GM18526 (cell line): ENCODE data around the gene GCNT1.

Experiments used
- POLR2A ChIP-seq: IDR thresholded peaks from 3 replicates; pipeline ENCODE4 v1.6.1; 2011; ENCODE audit not compliant: insufficient read length; ENCODE audit errors: extremely low read depth

The GCNT1 gene

DNA sequence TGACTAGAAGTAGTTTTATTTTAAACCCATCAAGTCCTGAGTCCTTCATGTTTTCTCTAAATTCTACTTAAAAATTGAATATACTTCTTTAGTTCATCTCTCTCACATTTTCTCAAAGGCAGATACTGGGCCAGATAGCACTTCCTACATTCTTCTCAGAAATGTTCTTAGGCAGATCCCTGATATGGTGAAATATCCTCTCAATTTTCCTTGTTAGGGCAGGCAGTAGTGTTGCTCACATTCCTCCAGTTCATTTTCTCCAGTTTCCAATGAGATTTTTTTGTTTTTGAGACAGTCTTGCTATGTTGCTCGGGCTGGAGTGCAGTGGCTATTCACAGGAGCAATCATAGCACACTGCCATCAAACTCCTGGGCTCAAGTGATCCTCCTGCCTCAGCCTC is 5.7 kb downstream of the GCNT1 start:
- TF ChIP-seq POLR2A = no peak

DNA sequence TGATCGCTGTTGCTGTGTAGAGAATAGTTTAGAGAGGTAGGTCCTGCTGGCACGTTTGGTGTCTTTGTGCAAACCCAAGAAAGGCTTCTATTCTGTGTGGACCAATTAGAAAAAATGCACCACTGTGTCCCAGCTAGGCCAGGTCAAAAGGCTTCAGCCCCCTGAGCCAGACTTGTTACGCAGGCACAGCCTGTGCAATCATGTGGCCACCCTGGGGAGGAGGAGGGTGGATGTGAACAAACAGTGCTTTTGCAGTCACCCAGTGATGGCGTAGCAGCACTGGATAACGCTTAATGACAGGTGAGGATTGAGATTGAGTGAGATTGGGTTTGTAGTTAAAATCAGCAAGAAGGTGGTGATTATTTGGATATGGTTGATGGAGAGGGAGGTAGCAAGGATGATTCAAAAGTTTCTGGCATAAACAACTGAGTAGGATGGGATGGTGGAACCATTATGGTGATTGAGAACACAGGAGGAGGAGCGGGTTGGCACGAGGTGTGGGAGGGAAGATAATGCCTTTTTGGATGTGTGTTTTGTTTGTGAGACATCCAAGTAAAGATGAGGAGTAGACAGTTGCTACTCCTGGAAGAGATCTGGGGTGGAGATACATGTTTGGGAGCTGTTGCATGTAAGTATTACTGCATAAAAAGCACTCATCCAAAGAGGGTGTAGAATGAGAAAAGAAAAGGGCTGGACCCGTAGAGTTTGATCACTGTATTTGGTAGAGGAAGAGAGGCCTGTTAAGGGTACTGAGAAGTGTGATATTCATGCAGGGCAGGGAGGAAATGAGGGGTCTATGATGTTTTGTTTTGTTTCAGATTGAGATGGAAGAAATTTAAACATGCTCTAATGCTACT is 6.7 kb downstream of the GCNT1 start:
- no peak for TF ChIP-seq POLR2A

- no peak for TF ChIP-seq POLR2A
Observed at GRCh38 chr9:76466299-76466605, 7.3 kb downstream of the GCNT1 start.

DNA sequence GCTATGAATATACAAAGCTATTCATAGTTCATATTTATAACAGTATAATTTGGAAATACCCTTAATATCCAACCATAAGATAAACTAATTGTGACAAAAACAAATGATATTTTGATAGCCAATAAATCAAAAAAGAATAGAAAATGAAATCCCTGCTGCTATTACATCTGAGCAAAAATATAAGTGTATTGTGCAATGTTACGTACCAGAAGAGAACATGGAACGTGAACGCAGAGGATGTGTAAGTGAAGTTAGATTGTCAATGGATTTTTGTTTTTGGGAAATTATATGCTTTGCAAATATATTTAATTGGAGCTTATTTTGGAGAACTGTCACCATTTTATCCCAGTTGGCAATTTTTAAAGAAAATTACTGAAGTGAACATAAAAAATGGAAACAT is 15.4 kb downstream of the GCNT1 start:
- TF ChIP-seq POLR2A = no peak

DNA sequence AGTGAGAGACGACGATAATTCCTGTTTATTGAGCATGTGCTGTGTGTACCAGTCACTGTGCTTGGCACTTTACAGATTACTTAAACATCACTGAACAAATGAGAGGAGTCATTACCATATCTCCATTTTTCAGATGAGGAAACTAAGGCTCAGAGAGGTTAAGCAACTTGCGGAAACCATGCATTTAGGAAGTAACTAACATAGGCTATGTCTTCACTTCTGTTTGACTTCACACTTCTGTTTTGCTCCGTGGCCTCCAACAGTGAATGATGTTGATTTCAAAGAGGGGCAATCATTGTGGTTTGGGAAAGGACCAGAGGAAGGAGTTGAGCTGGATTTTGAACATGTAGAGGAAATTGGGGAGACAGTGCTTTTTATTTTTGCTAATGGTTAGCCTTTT is 16.7 kb downstream of the GCNT1 start:
- TF ChIP-seq POLR2A = no peak

- TF ChIP-seq POLR2A = no peak
Observed at GRCh38 chr9:76478226-76478625, 19.2 kb downstream of the GCNT1 start.

- no peak for TF ChIP-seq POLR2A
Observed at GRCh38 chr9:76486151-76486550, 27.2 kb downstream of the GCNT1 start.

DNA sequence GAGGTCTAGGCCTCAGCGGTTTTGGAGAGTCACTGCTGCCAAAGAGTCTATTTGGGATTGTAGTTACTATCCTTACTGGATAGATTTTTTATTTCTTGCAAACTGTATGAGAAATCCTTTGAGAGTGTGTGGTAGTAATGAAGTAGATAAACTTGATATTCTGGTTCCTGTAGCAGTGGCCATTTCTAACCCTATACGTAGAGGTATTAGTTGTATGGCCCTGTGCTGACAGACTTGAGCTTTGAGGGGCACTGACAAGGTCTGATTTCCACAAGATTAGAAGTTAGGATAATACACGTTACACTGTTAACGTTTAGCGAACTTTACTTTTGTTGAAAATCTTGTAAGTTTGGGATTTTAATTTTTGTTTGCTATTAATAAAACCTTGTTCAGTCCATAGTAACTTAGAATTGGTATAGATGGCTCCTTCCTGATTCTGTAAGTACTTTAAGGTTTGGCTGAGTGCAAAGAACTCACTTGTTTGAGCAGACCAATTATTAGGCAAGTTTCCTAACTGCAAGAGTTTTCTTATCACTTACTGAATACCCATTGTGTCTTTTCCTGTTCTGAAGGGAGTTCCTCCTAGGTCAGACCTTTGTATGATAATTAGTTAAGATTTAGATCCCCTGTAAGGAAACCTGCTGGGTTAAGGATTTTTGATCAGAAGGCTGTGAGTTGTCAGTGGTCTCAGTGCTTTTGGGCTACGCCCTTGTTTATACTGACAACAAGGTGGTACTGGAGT is 31.4 kb downstream of the GCNT1 start:
- no peak for TF ChIP-seq POLR2A

DNA sequence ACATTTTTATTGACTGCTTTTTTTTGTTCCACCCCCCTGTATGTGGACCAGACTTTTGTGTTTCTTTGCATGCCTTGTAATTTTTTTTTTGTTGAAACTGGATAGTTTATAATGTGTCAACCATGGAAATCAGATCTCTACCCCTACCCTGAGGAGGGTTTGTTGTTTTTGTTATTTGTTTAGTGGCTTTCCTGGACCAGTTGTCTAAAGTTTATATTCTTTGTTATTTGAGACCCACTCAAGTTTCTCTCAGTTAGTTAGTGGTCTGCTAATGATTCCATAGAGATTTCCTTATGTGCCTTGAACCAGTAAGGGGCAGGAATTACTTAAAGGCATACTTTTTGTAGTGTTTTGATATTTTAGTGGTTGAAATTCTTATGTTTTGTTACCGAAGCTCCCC is 41.1 kb downstream of the GCNT1 start:
- no peak for TF ChIP-seq POLR2A

DNA sequence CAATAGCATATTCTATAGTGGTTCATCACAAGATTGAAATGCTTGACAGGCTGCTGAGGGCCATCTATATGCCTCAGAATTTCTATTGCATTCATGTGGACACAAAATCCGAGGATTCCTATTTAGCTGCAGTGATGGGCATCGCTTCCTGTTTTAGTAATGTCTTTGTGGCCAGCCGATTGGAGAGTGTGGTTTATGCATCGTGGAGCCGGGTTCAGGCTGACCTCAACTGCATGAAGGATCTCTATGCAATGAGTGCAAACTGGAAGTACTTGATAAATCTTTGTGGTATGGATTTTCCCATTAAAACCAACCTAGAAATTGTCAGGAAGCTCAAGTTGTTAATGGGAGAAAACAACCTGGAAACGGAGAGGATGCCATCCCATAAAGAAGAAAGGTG is 43.8 kb downstream of the GCNT1 start:
- TF ChIP-seq POLR2A = no peak

GRCh38 chr9:76510041-76510440 is 51.1 kb downstream of the GCNT1 start:
- no peak for TF ChIP-seq POLR2A

DNA sequence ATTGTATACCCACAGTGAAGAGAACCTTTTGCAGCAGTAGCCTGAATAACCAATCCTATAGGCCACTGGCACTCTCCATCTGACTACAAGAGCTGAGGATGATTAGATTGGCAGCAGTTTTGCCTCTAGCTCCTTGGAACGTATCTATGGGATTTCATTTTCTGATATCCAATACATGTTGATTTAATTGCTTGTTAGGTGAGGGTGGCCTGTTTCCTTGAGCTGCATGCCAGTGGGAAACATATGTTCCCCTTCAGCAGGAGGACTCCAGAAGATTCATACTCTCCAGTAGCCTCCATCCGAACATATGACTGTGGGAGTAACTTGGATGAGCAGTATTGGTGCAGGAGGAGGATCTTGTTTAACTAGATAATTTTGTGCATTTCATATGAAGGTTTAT is 51.5 kb downstream of the GCNT1 start:
- no peak for TF ChIP-seq POLR2A

GRCh38 chr9:76512826-76513225 is 53.8 kb downstream of the GCNT1 start:
- TF ChIP-seq POLR2A = no peak

DNA sequence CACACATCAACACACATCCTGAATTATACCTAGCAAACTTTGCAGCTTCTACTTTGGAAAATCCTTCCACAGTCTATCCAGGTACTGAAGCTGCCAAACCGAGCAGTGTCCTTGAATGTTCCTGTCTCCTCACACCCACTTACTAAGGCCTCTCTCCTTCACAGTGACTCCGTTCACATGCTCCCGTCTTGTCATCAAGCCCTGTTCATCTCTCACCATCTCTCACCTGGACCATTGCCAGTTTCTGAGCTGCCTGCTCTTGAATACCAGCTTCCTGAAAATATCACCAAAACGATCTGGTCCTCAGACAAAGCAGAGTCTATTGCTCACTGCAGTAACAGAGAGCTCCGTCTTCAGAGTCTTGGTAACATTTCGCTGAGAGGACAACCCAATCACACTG is 57.4 kb downstream of the GCNT1 start:
- TF ChIP-seq POLR2A = no peak

- TF ChIP-seq POLR2A = no peak
Observed at GRCh38 chr9:76516871-76517270, 57.9 kb downstream of the GCNT1 start.

DNA sequence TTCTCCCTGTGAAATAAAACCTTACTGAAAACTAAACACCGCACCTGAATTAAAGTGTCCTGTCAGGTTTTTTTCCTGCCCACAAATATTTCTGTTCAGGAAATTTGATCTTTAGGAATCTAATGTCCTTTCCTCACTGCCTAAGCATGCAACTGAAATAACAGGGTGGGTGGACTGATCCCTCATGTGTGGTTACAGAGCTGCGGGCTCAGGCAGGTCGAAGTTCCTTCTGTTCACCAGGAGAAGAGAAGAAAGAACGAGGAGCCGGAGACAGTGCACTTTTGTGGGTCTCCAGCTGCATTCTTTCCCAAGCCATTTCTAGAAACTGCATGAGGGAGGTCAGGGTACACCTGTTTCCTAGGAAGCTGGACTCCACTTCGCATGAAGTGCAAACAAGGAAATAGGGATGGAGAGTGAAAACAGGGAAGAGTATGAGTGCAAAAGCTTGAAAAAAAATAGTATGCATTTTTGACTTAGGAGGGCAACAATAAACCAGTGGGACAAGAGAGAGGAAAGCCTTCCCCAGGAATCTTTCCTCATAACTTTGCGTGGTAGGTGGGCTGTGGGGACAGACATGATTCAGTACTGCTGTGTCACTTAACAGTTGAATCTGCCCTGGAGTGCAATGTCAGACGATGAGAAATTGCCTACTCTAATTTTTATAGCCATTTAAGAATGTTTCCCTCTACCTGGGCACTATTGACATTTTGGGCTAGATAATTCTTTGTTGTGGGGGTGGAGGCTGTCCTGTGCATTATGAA is 60.3 kb downstream of the GCNT1 start:
- TF ChIP-seq POLR2A = no peak
